NCI-H82 (cell line): ENCODE results near the gene ATP1A1.

Experiments
- DNase-seq: peaks from one replicate; lab custom pipeline; 2025; lab: John Stamatoyannopoulos, UW

ATP1A1 gene

GRCh38 chr1:116439701-116440100 lies 66.7 kb downstream of the ATP1A1 start:
- DNase-seq, result no peak

GRCh38 chr1:116440731-116441130 lies 67.7 kb downstream of the ATP1A1 start:
- no peak for DNase-seq

GRCh38 chr1:116445534-116445933 lies 72.5 kb downstream of the ATP1A1 start:
- DNase-seq, result no peak

GRCh38 chr1:116446686-116447085 lies 73.6 kb downstream of the ATP1A1 start:
- no peak for DNase-seq

- DNase-seq, result no peak
Observed at GRCh38 chr1:116448785-116449385, 75.8 kb downstream of the ATP1A1 start.

- DNase-seq, result no peak
Observed at GRCh38 chr1:116449578-116449977, 76.5 kb downstream of the ATP1A1 start.

GRCh38 chr1:116451702-116452101 lies 78.7 kb downstream of the ATP1A1 start:
- DNase-seq, result no peak

GRCh38 chr1:116453481-116453880 lies 80.4 kb downstream of the ATP1A1 start:
- no peak for DNase-seq

GRCh38 chr1:116453906-116454305 lies 80.9 kb downstream of the ATP1A1 start:
- no peak for DNase-seq
